GM13977 (cell line): ENCODE data around the gene PBX1.

ENCODE experiments used
- DNase-seq: peaks from one replicate; pipeline ENCODE4 v3.0.0; 2012; ENCODE audit warnings: low spot score
- CTCF ChIP-seq: IDR thresholded peaks from 2 replicates; pipeline ENCODE4 v1.5.1; 2012; ENCODE audit warnings: mild to moderate bottlenecking, control low read depth; ENCODE audit not compliant: insufficient read depth; ENCODE audit errors: extremely low read depth, missing control alignments
- in situ Hi-C: fragments of 300-500 bp; cut with MboI; formaldehyde crosslinking; loops from one replicate; pipeline ENCODE4 v1.12.0; 2022; ENCODE audit warnings: low sequenced_read_pairs, low pct_unique_long_range_greater_than_20kb, mixed read lengths, inconsistent platforms; ENCODE audit not compliant: unreplicated experiment

The PBX1 gene

GRCh38 chr1:164759144-164759920, 200.3 kb downstream of the PBX1 start:
- no peak for TF ChIP-seq CTCF
- in situ Hi-C loops = no loop called here
- DNase-seq = no peak

- DNase-seq = no peak
- in situ Hi-C loops = no loop called here
- TF ChIP-seq CTCF = no peak
Observed at GRCh38 chr1:164759979-164760469, 201.0 kb downstream of the PBX1 start.

- in situ Hi-C loops = no loop called here
- no peak for DNase-seq
- TF ChIP-seq CTCF = no peak
Observed at GRCh38 chr1:164760569-164760968, 201.6 kb downstream of the PBX1 start.

GRCh38 chr1:164761009-164761408, 202.0 kb downstream of the PBX1 start:
- no peak for TF ChIP-seq CTCF
- no peak for DNase-seq
- in situ Hi-C loops = no loop called here

GRCh38 chr1:164763098-164763497, 204.1 kb downstream of the PBX1 start:
- TF ChIP-seq CTCF = no peak
- in situ Hi-C loops = no loop called here
- DNase-seq = no peak

- no peak for DNase-seq
- TF ChIP-seq CTCF = no peak
- in situ Hi-C loops = no loop called here
Observed at GRCh38 chr1:164764333-164764732, 205.3 kb downstream of the PBX1 start.
